Caco-2 (cell line): Measurements from ENCODE around the gene COL6A2. TPM values are rescaled to one million over a fixed set of nuclear protein-coding genes. Genes with fewer than 3 reads are reported as not detected.

Experiments
- BruUV-seq: library from RNA; stranded (reverse); fragments of 400-500 nt; replicated peaks from 2 replicates; lab custom pipeline; 2021; lab: Mats Ljungman, UMichigan
- CTCF ChIA-PET: fragments of 300-600 bp; sonication (Branson Sonifier 250); formaldehyde crosslinking; loops from one replicate; lab custom pipeline; 2022; ENCODE audit warnings: antibody characterized with exemption; lab: Charles Lee
- POLR2A ChIA-PET: fragments of 300-600 bp; sonication (Branson Sonifier 250); formaldehyde crosslinking; loops from one replicate; lab custom pipeline; 2022; ENCODE audit warnings: antibody characterized with exemption; lab: Charles Lee
- DNase-seq, 2 experiments: peaks; one replicate each; pipeline versions ENCODE4 v3.0.0 to v3.0.0-alpha.2; 2020 to 2022
- H3K27me3 ChIP-seq: replicated peaks from 2 replicates; pipeline ENCODE4 v1.6.0; 2011; ENCODE audit warnings: low read length; ENCODE audit not compliant: control insufficient read depth, insufficient read depth
- H3K36me3 ChIP-seq: 2 replicates; pipeline ENCODE4 v1.5.1; 2011; ENCODE audit warnings: low read length; ENCODE audit not compliant: control insufficient read depth, insufficient read depth
- H3K4me1 ChIP-seq: fragments of 250-450 bp; sonication (Bioruptor Pico); 2 replicates; pipeline ENCODE4 v1.5.1; 2020; ENCODE audit warnings: mild to moderate bottlenecking
- H3K4me3 ChIP-seq: 2 replicates; pipeline ENCODE4 v1.5.1; 2011; ENCODE audit warnings: low read depth, mild to moderate bottlenecking, control low read depth, low read length
- H3K9me3 ChIP-seq: fragments of 250-450 bp; sonication (Bioruptor Pico); 2 replicates; pipeline ENCODE4 v1.5.1; 2020; ENCODE audit warnings: mild to moderate bottlenecking, moderate library complexity
- H3K27ac Mint-ChIP-seq: one replicate; pipeline ENCODE4 v1.8.0; 2022; ENCODE audit warnings: mixed read lengths; ENCODE audit not compliant: unreplicated experiment
- H3K27me3 Mint-ChIP-seq: one replicate; pipeline ENCODE4 v1.8.0; 2022; ENCODE audit warnings: mixed read lengths; ENCODE audit not compliant: insufficient read depth, unreplicated experiment
- H3K36me3 Mint-ChIP-seq: one replicate; pipeline ENCODE4 v1.8.0; 2022; ENCODE audit warnings: mild to moderate bottlenecking, mixed read lengths; ENCODE audit not compliant: insufficient read depth, unreplicated experiment
- H3K4me1 Mint-ChIP-seq: one replicate; pipeline ENCODE4 v1.8.0; 2022; ENCODE audit warnings: low read depth, mixed read lengths; ENCODE audit not compliant: unreplicated experiment
- H3K4me3 Mint-ChIP-seq: one replicate; pipeline ENCODE4 v1.8.0; 2022; ENCODE audit warnings: mild to moderate bottlenecking, moderate library complexity, mixed read lengths; ENCODE audit not compliant: unreplicated experiment
- H3K9me3 Mint-ChIP-seq: one replicate; pipeline ENCODE4 v1.8.0; 2022; ENCODE audit warnings: mixed read lengths; ENCODE audit not compliant: unreplicated experiment
- intact Hi-C: fragments of 100-400 bp; cut with micrococcal nuclease; formaldehyde crosslinking; loops from one replicate; pipeline ENCODE4 v1.10.0; 2022; ENCODE audit not compliant: unreplicated experiment
- total RNA-seq: library from RNA; stranded (reverse); gene quantifications from 2 replicates; pipeline ENCODE4 v1.2.3, GENCODE V29; 2022
- TF ChIP-seq, protein P1 (sequence below), 2 experiments: fragments of 200-600 bp in 1 of 2; IDR thresholded peaks; 1 replicate in 1 of 2; 2 replicates in 1 of 2; pipeline versions ENCODE4 v1.5.1 to v1.8.0; 2011 to 2022; ENCODE audit warnings: antibody characterized with exemption in 1 of 2, control low read depth in 1 of 2, inconsistent platforms in 1 of 2, low read depth in 1 of 2, low read length in 1 of 2, mild to moderate bottlenecking in 1 of 2, moderate library complexity in 1 of 2; ENCODE audit not compliant: insufficient read depth in 1 of 2, severe bottlenecking in 1 of 2, unreplicated experiment in 1 of 2

The COL6A2 gene
- total RNA-seq, 1 experiment from 2014 or later: 8.8 TPM

GRCh38 chr21:46087641-46088040 lies 10.3 kb upstream of the COL6A2 start:
- H3K27me3 Mint-ChIP-seq: peaks cover 6% of the 10 kb centered on the region
- H3K4me3 ChIP-seq: no peak overlapping the region
- H3K36me3 Mint-ChIP-seq: no peaks in the 10 kb centered on the region
- no peaks in the 10 kb centered on the region for H3K27me3 ChIP-seq
- H3K27ac Mint-ChIP-seq: no peak overlapping the region
- peaks cover 35% of the 10 kb centered on the region for H3K9me3 Mint-ChIP-seq
- no TSS peak for BruUV-seq
- ChIA-PET POLR2A (no interaction called here), CTCF (no interaction called here)
- H3K9me3 ChIP-seq: peaks cover 16% of the 10 kb centered on the region; the same call in 1 of the 2 replicates
- no peaks in the 10 kb centered on the region for H3K36me3 ChIP-seq
- no peak for DNase-seq
- H3K4me1 Mint-ChIP-seq: no peaks in the 10 kb centered on the region
- intact Hi-C loops: no loop called here
- H3K4me3 Mint-ChIP-seq: no peak overlapping the region
- TF ChIP-seq, protein P1, sequence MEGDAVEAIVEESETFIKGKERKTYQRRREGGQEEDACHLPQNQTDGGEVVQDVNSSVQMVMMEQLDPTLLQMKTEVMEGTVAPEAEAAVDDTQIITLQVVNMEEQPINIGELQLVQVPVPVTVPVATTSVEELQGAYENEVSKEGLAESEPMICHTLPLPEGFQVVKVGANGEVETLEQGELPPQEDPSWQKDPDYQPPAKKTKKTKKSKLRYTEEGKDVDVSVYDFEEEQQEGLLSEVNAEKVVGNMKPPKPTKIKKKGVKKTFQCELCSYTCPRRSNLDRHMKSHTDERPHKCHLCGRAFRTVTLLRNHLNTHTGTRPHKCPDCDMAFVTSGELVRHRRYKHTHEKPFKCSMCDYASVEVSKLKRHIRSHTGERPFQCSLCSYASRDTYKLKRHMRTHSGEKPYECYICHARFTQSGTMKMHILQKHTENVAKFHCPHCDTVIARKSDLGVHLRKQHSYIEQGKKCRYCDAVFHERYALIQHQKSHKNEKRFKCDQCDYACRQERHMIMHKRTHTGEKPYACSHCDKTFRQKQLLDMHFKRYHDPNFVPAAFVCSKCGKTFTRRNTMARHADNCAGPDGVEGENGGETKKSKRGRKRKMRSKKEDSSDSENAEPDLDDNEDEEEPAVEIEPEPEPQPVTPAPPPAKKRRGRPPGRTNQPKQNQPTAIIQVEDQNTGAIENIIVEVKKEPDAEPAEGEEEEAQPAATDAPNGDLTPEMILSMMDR (IDR thresholded peaks at IDR 0.05; ENCODE audit: insufficient read depth in 1 of 2, low read depth in 1 of 2, low read length in 1 of 2, severe bottlenecking in 1 of 2, unreplicated experiment in 1 of 2): no peak
- H3K4me1 ChIP-seq: no peaks in the 10 kb centered on the region

- H3K27ac Mint-ChIP-seq: no peak overlapping the region
- no peaks in the 10 kb centered on the region for H3K4me1 ChIP-seq
- H3K27me3 Mint-ChIP-seq: peaks cover 6% of the 10 kb centered on the region
- POLR2A ChIA-PET: no interaction called here
- BruUV-seq: no TSS peak
- peaks cover 35% of the 10 kb centered on the region for H3K9me3 Mint-ChIP-seq
- H3K36me3 Mint-ChIP-seq: no peaks in the 10 kb centered on the region
- H3K9me3 ChIP-seq: peaks cover 16% of the 10 kb centered on the region; the same call in 1 of the 2 replicates
- no peaks in the 10 kb centered on the region for H3K4me1 Mint-ChIP-seq
- no peak for DNase-seq
- intact Hi-C loops: no loop called here
- H3K36me3 ChIP-seq: no peaks in the 10 kb centered on the region
- CTCF ChIA-PET: no interaction called here
- TF ChIP-seq, protein P1 (IDR thresholded peaks at IDR 0.05; ENCODE audit: insufficient read depth in 1 of 2, low read depth in 1 of 2, low read length in 1 of 2, severe bottlenecking in 1 of 2, unreplicated experiment in 1 of 2): no peak
- no peak overlapping the region for H3K4me3 Mint-ChIP-seq
- H3K27me3 ChIP-seq: no peaks in the 10 kb centered on the region
- no peak overlapping the region for H3K4me3 ChIP-seq
These were observed 9.7 kb upstream of the COL6A2 start for GRCh38 chr21:46088189-46088588.

DNA sequence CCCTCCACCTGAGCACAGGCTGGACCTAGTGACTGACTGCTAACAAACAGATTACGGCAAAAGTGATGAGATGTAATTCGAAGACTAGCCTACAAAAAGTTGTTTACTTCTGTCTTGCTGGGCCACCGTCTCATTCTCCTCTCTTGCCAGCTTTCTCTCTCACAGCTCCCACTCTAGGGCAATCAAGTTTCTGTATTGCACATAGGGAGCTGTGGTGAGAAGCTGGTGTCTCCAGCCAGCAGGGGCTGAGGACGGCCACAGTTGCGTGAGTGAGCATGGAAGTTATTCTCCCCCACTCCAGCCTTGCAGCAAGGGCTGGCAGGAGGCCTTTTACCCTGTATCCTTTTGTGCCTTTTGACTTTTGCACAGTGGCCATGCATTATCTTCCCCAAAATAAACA lies 8.6 kb upstream of the COL6A2 start:
- POLR2A ChIA-PET: no interaction called here
- Histone ChIP-seq H3K4me1 (no peaks in the 10 kb centered on the region), H3K9me3 (peaks cover 16% of the 10 kb centered on the region; the same call in 1 of the 2 replicates), H3K4me3 (no peak overlapping the region), H3K27me3 (no peaks in the 10 kb centered on the region), H3K36me3 (no peaks in the 10 kb centered on the region)
- TF ChIP-seq, protein P1 (IDR thresholded peaks at IDR 0.05; ENCODE audit: insufficient read depth in 1 of 2, low read depth in 1 of 2, low read length in 1 of 2, severe bottlenecking in 1 of 2, unreplicated experiment in 1 of 2): no peak
- Mint-ChIP-seq H3K9me3 (peaks cover 35% of the 10 kb centered on the region), H3K27me3 (peaks cover 6% of the 10 kb centered on the region), H3K36me3 (no peaks in the 10 kb centered on the region), H3K4me3 (no peak overlapping the region), H3K4me1 (no peaks in the 10 kb centered on the region), H3K27ac (no peak overlapping the region)
- CTCF ChIA-PET: no interaction called here
- DNase-seq: no peak
- no TSS peak for BruUV-seq
- intact Hi-C loops: no loop called here
